ENCODE measurements around the gene LYST. TPM values are rescaled to one million over a fixed set of nuclear protein-coding genes. Genes with fewer than 3 reads are reported as not detected.

Gene LYST
- polyA plus RNA-seq, 1 experiment = 6.5 TPM

DNA sequence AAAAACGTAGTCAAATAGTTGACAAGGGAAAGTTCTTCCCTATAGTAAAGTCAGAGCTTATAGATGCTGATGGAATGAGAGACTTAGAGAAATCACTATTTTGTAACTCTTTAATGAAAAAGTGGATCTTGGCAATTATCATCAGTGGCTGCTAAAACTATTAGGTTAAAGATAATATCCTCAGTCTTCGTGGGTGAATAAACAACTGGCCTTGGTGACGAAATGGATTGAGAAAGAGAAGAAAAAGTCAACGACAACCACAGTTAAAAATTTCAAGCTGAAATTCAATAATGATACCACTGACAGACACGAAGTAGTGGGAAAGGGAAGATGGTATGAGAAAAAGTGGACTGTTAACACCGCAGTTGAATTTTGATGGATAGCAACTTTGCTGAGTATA is 127.1 kb downstream of the LYST start:
- ChIA-PET CTCF (interaction anchor here (0.7 kb wide), 1 partner anchor 129 kb away, joined by 5 read pairs; no protein-coding TSS in a partner anchor), POLR2A (interaction anchor here (0.7 kb wide), 1 partner anchor 192 kb away, joined by 4 read pairs; no protein-coding TSS in a partner anchor)
- H3K9me3 ChIP-seq (ENCODE audit: control insufficient read depth, insufficient read depth, low read length) = peaks cover 3% of the 10 kb centered on the region; the same call in 1 of the 2 replicates
- TF ChIP-seq, protein P1, sequence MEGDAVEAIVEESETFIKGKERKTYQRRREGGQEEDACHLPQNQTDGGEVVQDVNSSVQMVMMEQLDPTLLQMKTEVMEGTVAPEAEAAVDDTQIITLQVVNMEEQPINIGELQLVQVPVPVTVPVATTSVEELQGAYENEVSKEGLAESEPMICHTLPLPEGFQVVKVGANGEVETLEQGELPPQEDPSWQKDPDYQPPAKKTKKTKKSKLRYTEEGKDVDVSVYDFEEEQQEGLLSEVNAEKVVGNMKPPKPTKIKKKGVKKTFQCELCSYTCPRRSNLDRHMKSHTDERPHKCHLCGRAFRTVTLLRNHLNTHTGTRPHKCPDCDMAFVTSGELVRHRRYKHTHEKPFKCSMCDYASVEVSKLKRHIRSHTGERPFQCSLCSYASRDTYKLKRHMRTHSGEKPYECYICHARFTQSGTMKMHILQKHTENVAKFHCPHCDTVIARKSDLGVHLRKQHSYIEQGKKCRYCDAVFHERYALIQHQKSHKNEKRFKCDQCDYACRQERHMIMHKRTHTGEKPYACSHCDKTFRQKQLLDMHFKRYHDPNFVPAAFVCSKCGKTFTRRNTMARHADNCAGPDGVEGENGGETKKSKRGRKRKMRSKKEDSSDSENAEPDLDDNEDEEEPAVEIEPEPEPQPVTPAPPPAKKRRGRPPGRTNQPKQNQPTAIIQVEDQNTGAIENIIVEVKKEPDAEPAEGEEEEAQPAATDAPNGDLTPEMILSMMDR (IDR thresholded peaks at IDR 0.05; ENCODE audit: low read depth, low read length) = no peak
- H3K4me3 ChIP-seq (ENCODE audit: low read depth, low read length) = no peak overlapping the region
- no peaks in the 10 kb centered on the region for H3K27me3 ChIP-seq (ENCODE audit: control insufficient read depth, insufficient read depth, low read length)
- no peak overlapping the region for H3K27ac ChIP-seq (ENCODE audit: low read depth, low read length)
- DNase-seq (ENCODE audit: low read depth, low spot score) = no peak

DNA sequence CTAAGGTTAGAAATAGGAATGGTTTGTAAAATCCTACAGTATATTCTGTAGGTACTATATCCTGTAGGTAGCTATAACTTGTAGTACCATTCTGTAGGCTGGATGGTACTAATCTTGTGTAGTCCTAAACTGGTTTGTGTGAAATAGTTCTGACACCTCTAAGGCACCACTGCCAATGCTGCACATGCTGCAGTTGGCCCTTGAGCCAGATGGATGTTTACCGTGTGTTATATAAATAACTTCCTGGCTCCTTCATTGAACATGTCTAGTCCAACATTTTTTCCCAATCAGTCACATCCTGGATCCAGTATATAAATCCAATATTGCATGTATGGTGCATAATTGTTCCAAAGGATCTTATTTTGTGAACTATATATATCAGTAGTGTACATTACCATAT is 127.6 kb downstream of the LYST start:
- ChIA-PET POLR2A (no interaction called here), CTCF (interaction anchor here (0.7 kb wide), 1 partner anchor 129 kb away, joined by 5 read pairs; no protein-coding TSS in a partner anchor)
- no peaks in the 10 kb centered on the region for H3K27me3 ChIP-seq (ENCODE audit: control insufficient read depth, insufficient read depth, low read length)
- no peak overlapping the region for H3K27ac ChIP-seq (ENCODE audit: low read depth, low read length)
- no peak overlapping the region for H3K4me3 ChIP-seq (ENCODE audit: low read depth, low read length)
- TF ChIP-seq, protein P1 (IDR thresholded peaks at IDR 0.05; ENCODE audit: low read depth, low read length) = no peak
- DNase-seq (ENCODE audit: low read depth, low spot score) = peak; percentile 58
- peaks cover 3% of the 10 kb centered on the region; the same call in 1 of the 2 replicates for H3K9me3 ChIP-seq (ENCODE audit: control insufficient read depth, insufficient read depth, low read length)

DNA sequence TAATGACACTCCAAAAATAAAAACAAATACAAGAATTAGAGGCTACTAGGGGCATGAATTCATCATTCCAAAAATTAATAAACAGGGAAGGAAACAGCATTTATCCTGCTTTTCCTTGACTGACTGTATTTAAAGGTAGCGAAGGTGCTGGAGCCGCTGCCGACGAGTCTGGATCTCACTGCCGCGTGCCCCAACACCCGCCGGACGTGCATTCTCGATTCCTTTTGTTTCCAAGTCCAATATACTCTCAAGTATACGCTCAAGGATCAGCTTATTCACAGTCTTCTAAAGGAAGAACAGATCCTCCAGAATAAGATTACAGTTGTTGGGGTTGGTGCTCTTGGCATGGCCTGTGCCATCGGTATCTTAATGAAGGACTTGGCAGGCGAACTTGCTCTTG is 129.0 kb downstream of the LYST start:
- no peak for DNase-seq (ENCODE audit: low read depth, low spot score)
- no peak overlapping the region for H3K4me3 ChIP-seq (ENCODE audit: low read depth, low read length)
- H3K27me3 ChIP-seq (ENCODE audit: control insufficient read depth, insufficient read depth, low read length) = no peaks in the 10 kb centered on the region
- H3K27ac ChIP-seq (ENCODE audit: low read depth, low read length) = no peak overlapping the region
- ChIA-PET CTCF (interaction anchor here (1.3 kb wide), 1 partner anchor 45 kb away, joined by 4 read pairs; no protein-coding TSS in a partner anchor), POLR2A (no interaction called here)
- TF ChIP-seq, protein P1 (IDR thresholded peaks at IDR 0.05; ENCODE audit: low read depth, low read length) = no peak
- peaks cover 3% of the 10 kb centered on the region; the same call in 1 of the 2 replicates for H3K9me3 ChIP-seq (ENCODE audit: control insufficient read depth, insufficient read depth, low read length)

DNA sequence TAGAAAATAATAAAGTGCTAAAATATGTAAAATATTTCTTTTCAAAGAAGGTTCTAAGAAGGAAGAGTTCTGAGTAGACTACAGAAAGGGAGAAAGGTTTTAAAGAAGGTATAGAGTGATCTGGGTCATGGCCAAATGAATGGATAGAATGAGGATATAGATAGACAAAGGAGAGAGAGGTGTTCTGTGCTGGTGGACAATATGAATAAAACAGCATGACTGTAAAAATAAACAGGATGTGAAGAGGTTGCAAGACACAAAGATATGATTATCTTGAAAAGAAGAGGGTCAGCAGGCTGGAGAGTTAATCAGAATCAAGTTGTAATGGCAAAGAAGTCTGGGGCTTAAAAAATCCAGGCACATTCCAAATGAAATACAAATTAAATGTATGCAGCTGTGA is 130.4 kb downstream of the LYST start:
- POLR2A ChIA-PET = no interaction called here
- CTCF ChIA-PET = no interaction called here
- Histone ChIP-seq H3K27ac (ENCODE audit: low read depth, low read length) (no peak overlapping the region), H3K27me3 (ENCODE audit: control insufficient read depth, insufficient read depth, low read length) (no peaks in the 10 kb centered on the region), H3K4me3 (ENCODE audit: low read depth, low read length) (no peak overlapping the region), H3K9me3 (ENCODE audit: control insufficient read depth, insufficient read depth, low read length) (peaks cover 3% of the 10 kb centered on the region; the same call in 1 of the 2 replicates)
- TF ChIP-seq, protein P1 (IDR thresholded peaks at IDR 0.05; ENCODE audit: low read depth, low read length) = no peak
- no peak for DNase-seq (ENCODE audit: low read depth, low spot score)

DNA sequence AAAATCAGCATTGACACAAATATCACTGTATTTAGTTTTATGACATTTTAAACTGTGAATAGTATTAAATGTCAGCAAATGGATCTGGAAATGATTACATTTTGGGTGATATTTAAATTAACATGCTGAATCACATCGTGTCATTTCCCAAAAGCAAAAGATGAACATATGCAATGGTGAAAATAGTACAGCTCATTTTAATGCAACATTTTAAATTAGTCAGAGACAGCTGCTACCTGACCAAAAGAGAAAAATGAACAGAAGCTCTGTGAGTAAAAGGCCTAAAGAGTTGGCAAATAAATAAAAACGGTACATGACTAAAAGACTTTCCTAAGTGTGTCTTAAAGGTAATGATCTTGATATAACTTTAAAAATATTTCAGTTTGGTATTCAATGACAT is 131.1 kb downstream of the LYST start:
- DNase-seq (ENCODE audit: low read depth, low spot score) = no peak
- Histone ChIP-seq H3K27ac (ENCODE audit: low read depth, low read length) (no peak overlapping the region), H3K9me3 (ENCODE audit: control insufficient read depth, insufficient read depth, low read length) (peaks cover 3% of the 10 kb centered on the region; the same call in 1 of the 2 replicates), H3K4me3 (ENCODE audit: low read depth, low read length) (no peak overlapping the region), H3K27me3 (ENCODE audit: control insufficient read depth, insufficient read depth, low read length) (no peaks in the 10 kb centered on the region)
- TF ChIP-seq, protein P1 (IDR thresholded peaks at IDR 0.05; ENCODE audit: low read depth, low read length) = no peak
- ChIA-PET CTCF (no interaction called here), POLR2A (no interaction called here)

Measured in AG04450 (cell line).